ENCODE measurements around the gene ZBTB8A.

GRCh38 chr1:32525661-32526444, 13.4 kb upstream of the ZBTB8A start:
- TF ChIP-seq CTCF (IDR thresholded peaks at IDR 0.05) (no peak), POLR2A (IDR thresholded peaks at IDR 0.05) (no peak)

Data from adrenal gland (tissue), 5 donors.